Hepatocyte (in vitro differentiated cells): ENCODE data around the gene ERC2. TPM values are rescaled to one million over a fixed set of nuclear protein-coding genes. Genes with fewer than 3 reads are reported as not detected.

ENCODE experiments used
- DNase-seq: peaks from one replicate; pipeline ENCODE4 v3.0.0-alpha.2; 2016; ENCODE audit warnings: low spot score
- H2AFZ ChIP-seq: fragments of 200-600 bp; sonication (generic); 2 replicates; pipeline ENCODE4 v1.6.0; 2016; ENCODE audit warnings: antibody characterized with exemption, mild to moderate bottlenecking
- H3K27ac ChIP-seq: fragments of 200-600 bp; sonication (generic); 2 replicates; pipeline ENCODE4 v1.5.1; 2016; ENCODE audit warnings: mild to moderate bottlenecking
- H3K27me3 ChIP-seq: fragments of 200-600 bp; sonication (generic); 2 replicates; pipeline ENCODE4 v1.6.1; 2016
- H3K36me3 ChIP-seq: fragments of 200-600 bp; sonication (generic); replicated peaks from 2 replicates; pipeline ENCODE4 v1.5.1; 2016; ENCODE audit warnings: low read depth; ENCODE audit not compliant: insufficient read depth
- H3K4me1 ChIP-seq: fragments of 200-600 bp; sonication (generic); 2 replicates; pipeline ENCODE4 v1.5.1; 2016; ENCODE audit warnings: mild to moderate bottlenecking, moderate library complexity; ENCODE audit not compliant: insufficient read depth
- H3K4me2 ChIP-seq: fragments of 200-600 bp; sonication (generic); 2 replicates; pipeline ENCODE4 v1.6.0; 2016
- H3K4me3 ChIP-seq: fragments of 200-600 bp; sonication (generic); 2 replicates; pipeline ENCODE4 v1.5.1; 2016; ENCODE audit warnings: mild to moderate bottlenecking
- H3K79me2 ChIP-seq: fragments of 200-600 bp; sonication (generic); 2 replicates; pipeline ENCODE4 v1.6.0; 2017; ENCODE audit warnings: mild to moderate bottlenecking
- H3K9me2 ChIP-seq: fragments of 200-600 bp; sonication (generic); replicated peaks from 2 replicates; pipeline ENCODE4 v1.6.0; 2017; ENCODE audit warnings: mild to moderate bottlenecking; ENCODE audit not compliant: insufficient read depth
- H3K9me3 ChIP-seq: fragments of 200-600 bp; sonication (generic); 2 replicates; pipeline ENCODE4 v1.5.1; 2016; ENCODE audit warnings: low read depth, mild to moderate bottlenecking
- H4K20me1 ChIP-seq: fragments of 200-600 bp; sonication (generic); 2 replicates; pipeline ENCODE4 v1.6.0; 2016; ENCODE audit warnings: mild to moderate bottlenecking; ENCODE audit not compliant: insufficient read depth, poor library complexity, severe bottlenecking
- EZH2 ChIP-seq: fragments of 200-600 bp; sonication (generic); IDR thresholded peaks from 2 replicates; pipeline ENCODE4 v1.6.1; 2016; ENCODE audit warnings: antibody characterized with exemption, mild to moderate bottlenecking, borderline replicate concordance
- EZH2phosphoT487 ChIP-seq: fragments of 200-600 bp; sonication (generic); IDR thresholded peaks from one replicate; pipeline ENCODE4 v1.6.1; 2018; ENCODE audit warnings: antibody characterized with exemption, mild to moderate bottlenecking, low read depth, moderate library complexity; ENCODE audit not compliant: unreplicated experiment, severe bottlenecking
- WGBS: methylation state at CpG from one replicate; pipeline ENCODE4 v1.1.6; 2016; ENCODE audit warnings: low lambda C conversion rate; ENCODE audit errors: missing lambda C conversion rate; 5-methylcytosine and 5-hydroxymethylcytosine counted together
- polyA plus RNA-seq: library from polyadenylated mRNA; unstranded; fragments of >200 nt; fragmentation: Nextera tagmentation; extraction: Ambion mirVana; gene quantifications from 2 replicates; pipeline ENCODE4 v1.2.1, GENCODE V29; 2016
- total RNA-seq: library from RNA; depleted of rRNA; stranded (reverse); fragments of >200 nt; gene quantifications from 2 replicates; pipeline ENCODE4 v1.2.3, GENCODE V29; 2014
- TF ChIP-seq, protein P1 (sequence below): fragments of 200-600 bp; sonication (generic); IDR thresholded peaks from 2 replicates; pipeline ENCODE4 v1.5.1; 2016; ENCODE audit warnings: antibody characterized with exemption, mild to moderate bottlenecking; ENCODE audit not compliant: poor library complexity

Gene ERC2
- total and polyA plus RNA-seq, 2 experiments from 2014 or later = 1.2 to 5.3 TPM

DNA sequence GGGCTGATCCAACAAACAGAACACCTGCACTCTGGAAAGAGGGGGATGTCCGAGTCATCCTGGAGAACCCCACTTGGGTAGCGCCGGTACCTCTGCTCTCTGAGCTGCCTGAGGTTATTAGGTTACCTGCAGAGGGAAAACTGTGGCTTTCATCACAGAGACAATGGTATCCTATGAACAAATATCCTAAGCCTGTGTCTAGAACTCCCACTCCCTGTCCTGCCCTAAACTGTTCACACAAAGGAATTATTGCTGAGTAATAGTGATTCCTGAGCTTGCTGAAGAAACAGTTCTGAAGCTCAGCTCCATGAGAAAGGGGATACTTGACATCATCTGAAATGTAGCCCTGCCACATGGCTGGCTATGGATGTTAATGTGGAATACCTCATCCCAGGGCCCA lies 949.2 kb downstream of the ERC2 start:
- Histone ChIP-seq H4K20me1 (no peaks in the 10 kb centered on the region), H3K4me3 (no peak overlapping the region), H3K9me3 (no peaks in the 10 kb centered on the region), H3K9me2 (no peaks in the 10 kb centered on the region), H2AFZ (no peak overlapping the region), H3K27ac (no peak overlapping the region), H3K27me3 (no peaks in the 10 kb centered on the region), H3K79me2 (no peaks in the 10 kb centered on the region), H3K4me1 (peaks cover 24% of the 10 kb centered on the region), H3K36me3 (no peaks in the 10 kb centered on the region), H3K4me2 (no peak overlapping the region)
- TF ChIP-seq EZH2phosphoT487 (no peak), EZH2 (no peak)
- TF ChIP-seq, protein P1, sequence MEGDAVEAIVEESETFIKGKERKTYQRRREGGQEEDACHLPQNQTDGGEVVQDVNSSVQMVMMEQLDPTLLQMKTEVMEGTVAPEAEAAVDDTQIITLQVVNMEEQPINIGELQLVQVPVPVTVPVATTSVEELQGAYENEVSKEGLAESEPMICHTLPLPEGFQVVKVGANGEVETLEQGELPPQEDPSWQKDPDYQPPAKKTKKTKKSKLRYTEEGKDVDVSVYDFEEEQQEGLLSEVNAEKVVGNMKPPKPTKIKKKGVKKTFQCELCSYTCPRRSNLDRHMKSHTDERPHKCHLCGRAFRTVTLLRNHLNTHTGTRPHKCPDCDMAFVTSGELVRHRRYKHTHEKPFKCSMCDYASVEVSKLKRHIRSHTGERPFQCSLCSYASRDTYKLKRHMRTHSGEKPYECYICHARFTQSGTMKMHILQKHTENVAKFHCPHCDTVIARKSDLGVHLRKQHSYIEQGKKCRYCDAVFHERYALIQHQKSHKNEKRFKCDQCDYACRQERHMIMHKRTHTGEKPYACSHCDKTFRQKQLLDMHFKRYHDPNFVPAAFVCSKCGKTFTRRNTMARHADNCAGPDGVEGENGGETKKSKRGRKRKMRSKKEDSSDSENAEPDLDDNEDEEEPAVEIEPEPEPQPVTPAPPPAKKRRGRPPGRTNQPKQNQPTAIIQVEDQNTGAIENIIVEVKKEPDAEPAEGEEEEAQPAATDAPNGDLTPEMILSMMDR = no peak
- no peak for DNase-seq
- WGBS = 65% methylated on average over 3 of the region's 3 CpGs

DNA sequence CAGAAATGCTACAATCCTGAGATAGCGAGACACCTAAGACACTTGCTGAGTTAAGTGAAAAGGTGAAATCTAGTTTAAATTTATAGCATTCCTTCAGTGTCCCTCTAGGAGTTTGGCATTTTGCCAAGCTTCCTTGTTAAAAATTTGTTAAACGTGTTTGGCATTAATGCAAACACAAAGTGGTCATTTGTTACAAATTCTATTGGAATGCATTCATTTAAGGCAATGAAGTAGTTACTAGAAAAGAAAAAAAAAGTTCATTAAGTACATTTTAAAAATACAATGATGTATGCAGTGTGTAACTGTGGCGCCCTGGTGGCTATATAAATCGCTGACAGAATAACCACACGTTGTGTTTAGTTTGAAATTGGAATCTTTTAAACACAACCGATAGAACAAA lies 949.8 kb downstream of the ERC2 start:
- TF ChIP-seq, protein P1 = no peak
- TF ChIP-seq EZH2 = no peak
- no peaks in the 10 kb centered on the region for H3K27me3 ChIP-seq
- no peaks in the 10 kb centered on the region for H3K9me3 ChIP-seq
- H3K4me1 ChIP-seq = peaks cover 26% of the 10 kb centered on the region
- H2AFZ ChIP-seq = no peak overlapping the region
- no peaks in the 10 kb centered on the region for H4K20me1 ChIP-seq
- H3K4me3 ChIP-seq = no peak overlapping the region
- H3K9me2 ChIP-seq = no peaks in the 10 kb centered on the region
- no peak for DNase-seq
- H3K36me3 ChIP-seq = no peaks in the 10 kb centered on the region
- no peaks in the 10 kb centered on the region for H3K79me2 ChIP-seq
- 49% methylated on average over 6 of the region's 6 CpGs for WGBS
- no peak overlapping the region for H3K4me2 ChIP-seq
- H3K27ac ChIP-seq = no peak overlapping the region

DNA sequence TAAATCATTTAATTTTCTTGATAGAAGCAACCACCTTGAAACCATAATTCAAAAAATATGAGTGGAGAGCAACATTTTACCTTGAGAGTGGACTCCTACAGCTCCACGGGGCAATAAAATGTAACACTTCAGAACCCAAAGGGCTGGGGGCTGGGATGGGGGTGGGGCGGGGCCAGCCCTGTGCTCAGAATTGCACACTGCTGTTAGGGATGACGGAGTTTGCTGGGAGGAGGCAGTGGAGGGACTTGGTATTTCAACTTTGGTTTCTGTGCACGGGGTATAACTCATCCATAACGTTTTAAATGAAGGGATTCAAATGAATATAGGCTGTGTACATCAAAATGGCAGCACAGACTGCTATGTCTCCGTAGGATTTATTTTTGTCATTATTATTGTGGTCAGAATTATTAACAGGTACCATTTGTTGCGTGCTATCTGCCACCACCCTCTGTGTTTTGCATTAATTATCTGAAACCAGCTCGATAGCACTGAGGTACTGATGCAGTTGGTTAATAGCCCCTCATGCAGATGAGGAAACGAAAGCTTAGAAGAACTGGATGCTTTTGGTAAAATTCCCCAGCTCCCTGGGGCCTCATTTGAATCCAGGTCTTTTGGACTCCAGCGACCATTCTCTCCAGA lies 951.8 kb downstream of the ERC2 start:
- Histone ChIP-seq H3K9me2 (no peaks in the 10 kb centered on the region), H3K4me1 (peaks cover 38% of the 10 kb centered on the region), H4K20me1 (no peaks in the 10 kb centered on the region), H2AFZ (no peak overlapping the region), H3K9me3 (no peaks in the 10 kb centered on the region), H3K4me3 (no peak overlapping the region), H3K27me3 (no peaks in the 10 kb centered on the region), H3K27ac (no peak overlapping the region), H3K36me3 (no peaks in the 10 kb centered on the region), H3K4me2 (no peak overlapping the region), H3K79me2 (no peaks in the 10 kb centered on the region)
- no peak for DNase-seq
- WGBS = 72% methylated on average over 10 of the region's 10 CpGs
- TF ChIP-seq EZH2 (no peak), EZH2phosphoT487 (no peak)
- TF ChIP-seq, protein P1 = no peak
